HPDE6-E6E7 (cell line): ENCODE measurements around the gene CMSS1.

Experiments
- DNase-seq: peaks from one replicate; pipeline ENCODE4 v3.0.0; 2011; ENCODE audit warnings: missing footprints; ENCODE audit errors: extremely low spot score

The CMSS1 gene

GRCh38 chr3:100053951-100054620 is 236.4 kb downstream of the CMSS1 start:
- no peak for DNase-seq

- DNase-seq: no peak
Observed at GRCh38 chr3:100057716-100058575, 240.3 kb downstream of the CMSS1 start.

DNA sequence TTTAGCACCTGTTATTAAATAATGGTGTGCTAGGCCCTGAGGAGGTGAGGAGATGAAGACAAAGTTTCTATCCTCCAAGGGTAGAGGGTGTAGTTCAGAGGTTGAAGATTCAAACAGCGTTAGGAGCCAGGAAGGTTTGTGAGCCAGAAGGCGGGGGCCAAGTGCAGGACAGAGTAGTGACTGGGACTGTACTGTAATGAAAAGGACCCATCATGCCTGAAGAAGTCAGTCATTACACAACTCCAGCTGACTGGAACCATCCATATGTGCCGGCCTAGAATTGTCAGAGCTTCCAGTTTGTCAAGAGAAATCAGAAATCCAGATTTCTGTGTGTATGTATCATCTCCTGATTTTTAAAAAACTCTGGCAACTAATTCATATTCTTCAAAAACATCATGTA is 241.8 kb downstream of the CMSS1 start:
- DNase-seq: no peak

- DNase-seq: no peak
Observed at GRCh38 chr3:100060685-100061484, 243.2 kb downstream of the CMSS1 start.

DNA sequence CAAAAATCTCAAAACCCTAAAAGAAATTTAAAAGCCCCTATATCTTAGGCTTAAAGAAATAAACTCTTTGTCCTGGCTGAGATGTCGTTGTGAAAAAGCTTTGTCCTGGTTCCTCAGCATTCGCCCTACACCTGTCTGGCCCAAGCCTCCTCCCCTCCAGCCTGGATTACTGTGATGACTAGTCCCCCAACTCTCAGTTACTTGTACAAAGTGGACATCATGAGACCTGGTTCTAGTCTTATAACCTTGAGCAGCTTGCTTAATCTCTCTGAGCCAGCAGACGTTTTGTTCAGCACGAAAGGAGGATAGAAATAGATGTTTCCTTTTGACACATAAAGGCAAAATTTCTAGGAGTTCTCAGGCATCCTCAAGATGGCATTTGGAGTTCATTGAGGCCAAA is 245.0 kb downstream of the CMSS1 start:
- DNase-seq: no peak

GRCh38 chr3:100063929-100064461 is 246.3 kb downstream of the CMSS1 start:
- no peak for DNase-seq

GRCh38 chr3:100067589-100067988 is 249.9 kb downstream of the CMSS1 start:
- no peak for DNase-seq

- DNase-seq: peak; percentile 48
Observed at GRCh38 chr3:100068826-100069225, 251.2 kb downstream of the CMSS1 start.

GRCh38 chr3:100069472-100069871 is 251.8 kb downstream of the CMSS1 start:
- no peak for DNase-seq

GRCh38 chr3:100072326-100073048 is 254.8 kb downstream of the CMSS1 start:
- no peak for DNase-seq

GRCh38 chr3:100073049-100073713 is 255.5 kb downstream of the CMSS1 start:
- no peak for DNase-seq

DNA sequence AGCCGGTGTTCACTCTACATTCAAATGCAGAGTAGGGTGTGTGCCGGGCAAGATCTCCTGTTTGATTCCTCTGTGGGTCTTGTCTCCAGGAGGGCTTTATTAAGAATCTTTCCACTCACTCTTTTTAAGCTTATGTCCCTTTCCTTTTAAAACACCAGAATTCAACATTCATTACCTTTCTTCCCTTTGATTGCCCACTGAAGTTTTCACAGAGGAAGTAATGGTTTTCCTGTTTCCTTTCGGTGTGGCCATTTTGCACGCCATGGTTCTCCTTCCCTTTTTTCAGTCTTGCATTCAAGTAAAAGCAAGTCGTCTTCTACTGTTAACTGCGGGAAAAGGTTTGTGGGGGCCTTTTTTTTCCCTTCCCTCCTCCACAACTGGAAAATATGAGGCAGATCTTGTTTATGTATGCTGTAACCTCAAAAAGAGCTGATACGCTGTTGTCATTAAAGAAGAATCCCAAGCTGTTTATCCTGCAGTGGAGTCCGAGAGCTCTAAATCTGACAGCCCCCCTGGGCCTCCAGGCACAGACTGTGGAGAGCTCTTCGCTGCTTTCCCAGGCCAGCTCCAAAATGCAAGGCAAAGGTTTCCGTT is 256.1 kb downstream of the CMSS1 start:
- no peak for DNase-seq

- no peak for DNase-seq
Observed at GRCh38 chr3:100075196-100075595, 257.5 kb downstream of the CMSS1 start.

GRCh38 chr3:100075851-100076730 is 258.4 kb downstream of the CMSS1 start:
- DNase-seq: no peak

DNA sequence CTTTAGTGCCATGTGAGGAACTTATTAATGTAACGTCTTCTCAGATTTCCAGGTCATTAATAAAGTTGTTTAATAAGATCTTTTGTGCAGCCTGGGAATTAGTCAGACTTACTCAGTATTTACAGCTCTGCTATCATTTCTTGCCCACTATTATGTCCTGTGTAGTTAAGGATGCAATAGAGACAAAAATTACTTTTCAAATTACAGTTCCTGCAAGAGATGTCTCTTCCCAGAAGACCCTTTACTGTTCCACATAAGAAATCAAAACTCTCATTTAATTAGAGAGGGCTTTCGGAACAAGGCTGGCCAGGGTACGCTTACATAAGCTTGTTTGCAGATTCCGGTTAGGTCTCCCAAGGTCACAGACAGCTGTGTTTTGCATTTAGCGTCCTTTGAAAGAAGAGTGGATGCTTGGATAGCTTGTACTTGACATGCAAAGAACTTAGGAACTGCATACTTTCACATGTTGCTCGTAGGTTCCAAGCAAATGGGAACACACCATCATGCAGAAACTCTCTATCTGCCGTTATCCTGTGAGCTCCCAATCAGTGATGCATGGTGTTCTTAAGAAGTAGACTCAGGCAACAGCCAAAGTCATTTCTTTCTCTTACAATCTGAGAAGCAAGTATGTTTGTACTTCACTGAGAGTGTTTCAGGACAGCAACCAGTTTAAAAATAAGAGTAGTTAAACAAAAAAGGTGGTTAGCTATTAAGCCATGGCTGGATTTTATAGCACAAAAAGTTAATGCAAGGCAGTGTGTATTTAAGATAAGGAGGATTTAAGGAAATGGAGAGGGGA is 259.3 kb downstream of the CMSS1 start:
- DNase-seq: no peak

DNA sequence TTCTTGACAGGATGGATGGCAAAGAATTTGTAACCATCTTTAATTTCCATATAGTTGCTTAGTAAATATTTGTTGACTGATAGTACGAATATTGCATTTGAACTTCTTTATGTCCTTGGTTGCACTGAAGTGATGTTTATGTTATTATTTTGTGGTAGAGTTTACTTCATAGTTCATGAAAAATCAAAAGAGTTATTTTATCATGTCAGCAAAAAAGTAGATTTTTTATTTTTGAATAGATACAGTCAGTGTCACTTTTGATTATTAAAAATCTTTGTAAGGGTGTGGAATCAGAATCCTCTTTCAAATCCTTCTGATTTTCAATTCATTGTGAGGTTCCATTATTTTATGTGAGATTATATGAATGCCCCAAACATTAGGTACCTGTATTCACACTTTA is 261.7 kb downstream of the CMSS1 start:
- no peak for DNase-seq

- no peak for DNase-seq
Observed at GRCh38 chr3:100080573-100080972, 262.9 kb downstream of the CMSS1 start.

- no peak for DNase-seq
Observed at GRCh38 chr3:100081311-100081710, 263.6 kb downstream of the CMSS1 start.
